ENCODE measurements around the gene RPTOR.
A peak's percentile ranks its signal among the peaks of the same experiment; 100 is the strongest.

RPTOR gene

DNA sequence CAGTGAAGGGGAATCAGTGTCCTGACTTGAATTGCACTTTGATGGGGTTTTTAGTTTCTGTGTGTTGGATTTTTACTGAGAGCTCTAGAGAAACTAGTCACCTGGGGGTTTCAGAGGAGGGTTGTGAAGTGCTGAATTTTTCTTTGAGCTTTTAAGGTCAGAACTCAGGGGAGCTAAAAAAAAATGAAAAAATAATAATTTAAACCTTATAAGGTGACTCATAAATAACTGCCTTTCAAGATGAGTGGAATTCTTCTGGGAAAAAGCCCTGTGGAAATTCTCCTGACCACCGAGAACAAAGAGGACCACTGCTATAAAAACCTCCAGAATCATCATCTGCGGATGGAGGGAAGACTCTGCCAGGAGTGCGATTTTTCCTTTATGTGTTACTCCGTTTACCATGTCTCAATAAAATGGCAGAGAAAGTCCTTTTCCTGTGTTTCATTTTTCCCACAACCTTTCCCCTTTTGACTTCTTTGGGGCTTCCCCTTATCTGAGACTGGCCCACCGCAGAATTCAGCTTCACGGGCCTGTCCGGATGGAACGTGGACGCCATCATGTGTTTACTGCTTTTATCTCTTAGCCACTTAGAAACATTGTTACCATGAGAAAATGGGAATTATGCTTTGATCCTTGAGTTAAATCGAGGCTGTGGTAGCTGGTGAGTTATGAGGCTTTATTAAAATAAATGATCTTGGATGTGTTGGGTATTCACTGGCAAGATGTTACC, 39.7 kb downstream of the RPTOR start:
- DNase-seq (ENCODE audit: low read depth in 1 of 2, low spot score in 1 of 2): no peak
- no peak overlapping the region for H3K4me3 ChIP-seq (replicated peaks; ENCODE audit: insufficient read depth, low read length)
- TF ChIP-seq, protein P1, sequence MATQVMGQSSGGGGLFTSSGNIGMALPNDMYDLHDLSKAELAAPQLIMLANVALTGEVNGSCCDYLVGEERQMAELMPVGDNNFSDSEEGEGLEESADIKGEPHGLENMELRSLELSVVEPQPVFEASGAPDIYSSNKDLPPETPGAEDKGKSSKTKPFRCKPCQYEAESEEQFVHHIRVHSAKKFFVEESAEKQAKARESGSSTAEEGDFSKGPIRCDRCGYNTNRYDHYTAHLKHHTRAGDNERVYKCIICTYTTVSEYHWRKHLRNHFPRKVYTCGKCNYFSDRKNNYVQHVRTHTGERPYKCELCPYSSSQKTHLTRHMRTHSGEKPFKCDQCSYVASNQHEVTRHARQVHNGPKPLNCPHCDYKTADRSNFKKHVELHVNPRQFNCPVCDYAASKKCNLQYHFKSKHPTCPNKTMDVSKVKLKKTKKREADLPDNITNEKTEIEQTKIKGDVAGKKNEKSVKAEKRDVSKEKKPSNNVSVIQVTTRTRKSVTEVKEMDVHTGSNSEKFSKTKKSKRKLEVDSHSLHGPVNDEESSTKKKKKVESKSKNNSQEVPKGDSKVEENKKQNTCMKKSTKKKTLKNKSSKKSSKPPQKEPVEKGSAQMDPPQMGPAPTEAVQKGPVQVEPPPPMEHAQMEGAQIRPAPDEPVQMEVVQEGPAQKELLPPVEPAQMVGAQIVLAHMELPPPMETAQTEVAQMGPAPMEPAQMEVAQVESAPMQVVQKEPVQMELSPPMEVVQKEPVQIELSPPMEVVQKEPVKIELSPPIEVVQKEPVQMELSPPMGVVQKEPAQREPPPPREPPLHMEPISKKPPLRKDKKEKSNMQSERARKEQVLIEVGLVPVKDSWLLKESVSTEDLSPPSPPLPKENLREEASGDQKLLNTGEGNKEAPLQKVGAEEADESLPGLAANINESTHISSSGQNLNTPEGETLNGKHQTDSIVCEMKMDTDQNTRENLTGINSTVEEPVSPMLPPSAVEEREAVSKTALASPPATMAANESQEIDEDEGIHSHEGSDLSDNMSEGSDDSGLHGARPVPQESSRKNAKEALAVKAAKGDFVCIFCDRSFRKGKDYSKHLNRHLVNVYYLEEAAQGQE (IDR thresholded peaks at IDR 0.05; ENCODE audit: insufficient replicate concordance, low read depth): no peak
- no peak for TF ChIP-seq POLR2AphosphoS5 (IDR thresholded peaks at IDR 0.05; ENCODE audit: low read depth)
- TF ChIP-seq, protein P2, sequence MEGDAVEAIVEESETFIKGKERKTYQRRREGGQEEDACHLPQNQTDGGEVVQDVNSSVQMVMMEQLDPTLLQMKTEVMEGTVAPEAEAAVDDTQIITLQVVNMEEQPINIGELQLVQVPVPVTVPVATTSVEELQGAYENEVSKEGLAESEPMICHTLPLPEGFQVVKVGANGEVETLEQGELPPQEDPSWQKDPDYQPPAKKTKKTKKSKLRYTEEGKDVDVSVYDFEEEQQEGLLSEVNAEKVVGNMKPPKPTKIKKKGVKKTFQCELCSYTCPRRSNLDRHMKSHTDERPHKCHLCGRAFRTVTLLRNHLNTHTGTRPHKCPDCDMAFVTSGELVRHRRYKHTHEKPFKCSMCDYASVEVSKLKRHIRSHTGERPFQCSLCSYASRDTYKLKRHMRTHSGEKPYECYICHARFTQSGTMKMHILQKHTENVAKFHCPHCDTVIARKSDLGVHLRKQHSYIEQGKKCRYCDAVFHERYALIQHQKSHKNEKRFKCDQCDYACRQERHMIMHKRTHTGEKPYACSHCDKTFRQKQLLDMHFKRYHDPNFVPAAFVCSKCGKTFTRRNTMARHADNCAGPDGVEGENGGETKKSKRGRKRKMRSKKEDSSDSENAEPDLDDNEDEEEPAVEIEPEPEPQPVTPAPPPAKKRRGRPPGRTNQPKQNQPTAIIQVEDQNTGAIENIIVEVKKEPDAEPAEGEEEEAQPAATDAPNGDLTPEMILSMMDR (IDR thresholded peaks at IDR 0.05; ENCODE audit: insufficient read depth, low read length): no peak
- TF ChIP-seq GABPA (IDR thresholded peaks at IDR 0.05; ENCODE audit: low read depth): no peak
- no peak for TF ChIP-seq SPI1 (IDR thresholded peaks at IDR 0.05; ENCODE audit: borderline replicate concordance, low read depth)
- H3K27me3 ChIP-seq (ENCODE audit: insufficient read depth, poor library complexity, severe bottlenecking): no peaks in the 10 kb centered on the region
- no peak overlapping the region for H3K27ac ChIP-seq (replicated peaks)

- Histone ChIP-seq H3K4me3 (replicated peaks; ENCODE audit: insufficient read depth, low read length) (no peak overlapping the region), H3K27me3 (ENCODE audit: insufficient read depth, poor library complexity, severe bottlenecking) (no peaks in the 10 kb centered on the region), H3K27ac (replicated peaks) (peak overlapping the region; percentile 23)
- peak in 1 of 2 experiments; percentile 60 for DNase-seq (ENCODE audit: low read depth in 1 of 2, low spot score in 1 of 2)
- peak; percentile 34; the same call in 1 of the 2 replicates for TF ChIP-seq SPI1 (IDR thresholded peaks at IDR 0.05; ENCODE audit: borderline replicate concordance, low read depth)
- TF ChIP-seq POLR2AphosphoS5 (IDR thresholded peaks at IDR 0.05; ENCODE audit: low read depth): 0 out of 2 replicates have a peak, but pooled peaks have one; percentile 22
- TF ChIP-seq, protein P2 (IDR thresholded peaks at IDR 0.05; ENCODE audit: insufficient read depth, low read length): no peak
- TF ChIP-seq GABPA (IDR thresholded peaks at IDR 0.05; ENCODE audit: low read depth): no peak
Observed at GRCh38 chr17:80585890-80586845, 41.5 kb downstream of the RPTOR start.

- DNase-seq (ENCODE audit: low read depth in 1 of 2, low spot score in 1 of 2): peak in 1 of 2 experiments; percentile 55
- TF ChIP-seq, protein P2 (IDR thresholded peaks at IDR 0.05; ENCODE audit: insufficient read depth, low read length): no peak
- TF ChIP-seq SPI1 (IDR thresholded peaks at IDR 0.05; ENCODE audit: borderline replicate concordance, low read depth): peak; percentile 83
- peak overlapping the region; percentile 23 for H3K27ac ChIP-seq (replicated peaks)
- H3K27me3 ChIP-seq (ENCODE audit: insufficient read depth, poor library complexity, severe bottlenecking): no peaks in the 10 kb centered on the region
- no peak overlapping the region for H3K4me3 ChIP-seq (replicated peaks; ENCODE audit: insufficient read depth, low read length)
Observed at GRCh38 chr17:80586846-80587228, 42.2 kb downstream of the RPTOR start.

DNA sequence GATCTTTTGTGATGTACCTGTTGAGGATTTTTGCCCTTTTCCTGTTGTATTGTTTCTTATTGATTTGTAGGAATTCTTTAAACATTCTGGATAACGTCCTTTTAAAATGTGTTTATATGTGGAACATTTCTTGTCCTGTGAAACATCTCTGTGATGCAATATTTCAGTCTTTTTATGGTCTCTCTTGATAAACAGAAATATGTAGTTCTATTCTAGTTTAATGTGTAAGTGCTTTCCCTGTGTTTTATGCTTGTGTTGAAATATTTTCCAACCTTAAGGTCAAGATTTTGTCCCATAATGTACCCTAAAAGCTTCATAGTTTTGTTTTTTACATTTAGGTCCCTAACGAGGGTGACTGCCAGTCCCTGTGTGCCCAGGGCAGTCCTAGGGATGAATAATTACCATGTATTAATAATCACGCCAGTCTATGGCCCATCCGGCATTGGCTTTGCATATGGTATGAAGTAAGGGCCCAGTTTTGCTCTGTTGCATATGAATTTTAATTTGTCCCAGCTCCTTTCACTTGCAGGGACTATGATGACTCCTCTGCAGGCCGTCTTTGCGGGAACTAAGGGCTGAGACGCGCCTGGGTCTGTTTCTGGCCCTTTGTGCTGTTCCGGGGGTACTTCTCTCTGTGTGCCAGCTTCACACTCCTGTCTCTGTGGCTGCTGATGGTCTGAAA, 44.2 kb downstream of the RPTOR start:
- DNase-seq (ENCODE audit: low read depth in 1 of 2, low spot score in 1 of 2): no peak
- Histone ChIP-seq H3K27ac (replicated peaks) (no peak overlapping the region), H3K4me3 (replicated peaks; ENCODE audit: insufficient read depth, low read length) (no peak overlapping the region), H3K27me3 (ENCODE audit: insufficient read depth, poor library complexity, severe bottlenecking) (no peaks in the 10 kb centered on the region)
- TF ChIP-seq GABPA (IDR thresholded peaks at IDR 0.05; ENCODE audit: low read depth) (no peak), SPI1 (IDR thresholded peaks at IDR 0.05; ENCODE audit: borderline replicate concordance, low read depth) (no peak), POLR2AphosphoS5 (IDR thresholded peaks at IDR 0.05; ENCODE audit: low read depth) (no peak)
- TF ChIP-seq, protein P2 (IDR thresholded peaks at IDR 0.05; ENCODE audit: insufficient read depth, low read length): no peak
- TF ChIP-seq, protein P1 (IDR thresholded peaks at IDR 0.05; ENCODE audit: insufficient replicate concordance, low read depth): no peak
